GM12878 (cell line): ENCODE results near the gene RTN3. TPM values are rescaled to one million over a fixed set of nuclear protein-coding genes. Genes with fewer than 3 reads are reported as not detected.

Experiments
- ATAC-seq: fragments of 200-7000 bp; cut with Tn5 transposase; 3 replicates; pipeline ENCODE4 v1.9.1; 2020; ENCODE audit warnings: mild to moderate bottlenecking, moderate library complexity
- BruUV-seq: library from RNA; stranded (reverse); fragments of 400-500 nt; replicated peaks from 2 replicates; lab custom pipeline; 2021; lab: Mats Ljungman, UMichigan
- CTCF ChIA-PET: fragments of 300-600 bp; sonication (Branson Sonifier 250); formaldehyde crosslinking; extraction: SDS; loops from one replicate; lab custom pipeline; 2021; ENCODE audit warnings: inconsistent platforms; lab: Yijun Ruan, JAX
- POLR2A ChIA-PET: fragments of 350-600 bp; formaldehyde crosslinking; extraction: SDS; loops from one replicate; lab custom pipeline; 2021; ENCODE audit warnings: inconsistent platforms; lab: Charles Lee
- RAD21 ChIA-PET: fragments of 300-600 bp; sonication (Branson Sonifier 250); formaldehyde crosslinking; loops from one replicate; lab custom pipeline; 2023; ENCODE audit warnings: antibody characterized with exemption; ENCODE audit not compliant: unreplicated experiment; lab: Charles Lee
- SMC1A ChIA-PET: fragments of 300-600 bp; sonication (Branson Sonifier 250); formaldehyde crosslinking; loops from one replicate; lab custom pipeline; 2023; ENCODE audit not compliant: unreplicated experiment, uncharacterized antibody; lab: Charles Lee
- DNase-seq: peaks from one replicate; pipeline ENCODE4 v3.0.0-alpha.2; 2011; ENCODE audit warnings: low read depth, low spot score
- FAIRE-seq: peaks from 3 replicates; lab custom pipeline; 2011; peaks lifted over from hg19 to GRCh38; lab: Jason Lieb, UNC
- H2AFZ ChIP-seq: 2 replicates; pipeline ENCODE4 v1.6.0; 2011; ENCODE audit warnings: low read depth, low read length, control low read depth; ENCODE audit not compliant: control insufficient read depth
- H3K27ac ChIP-seq: 2 replicates; pipeline ENCODE4 v1.5.1; 2011; ENCODE audit warnings: control low read depth; ENCODE audit not compliant: control insufficient read depth, insufficient read depth
- H3K27me3 ChIP-seq, 2 experiments: replicated peaks in 1 of 2; 2 replicates each; pipeline versions ENCODE4 v1.6.0 to v1.6.1; 2011; ENCODE audit warnings: low read length in 1 of 2; ENCODE audit not compliant: control insufficient read depth in 2 of 2, insufficient read depth in 2 of 2
- H3K36me3 ChIP-seq, 2 experiments: 2 replicates each; pipeline ENCODE4 v1.5.1; 2011; ENCODE audit warnings: low read length in 1 of 2; ENCODE audit not compliant: control insufficient read depth in 2 of 2, insufficient read depth in 2 of 2
- H3K4me1 ChIP-seq: 2 replicates; pipeline ENCODE4 v1.6.1; 2011; ENCODE audit warnings: mild to moderate bottlenecking, low read length, moderate library complexity, mixed read lengths; ENCODE audit not compliant: control insufficient read depth, insufficient read depth
- H3K4me2 ChIP-seq: 2 replicates; pipeline ENCODE4 v1.6.0; 2011; ENCODE audit warnings: control low read depth; ENCODE audit not compliant: control insufficient read depth, insufficient read depth
- H3K4me3 ChIP-seq: fragments of 200-600 bp; sonication (generic); 2 replicates; pipeline ENCODE4 v1.5.1; 2016
- H3K79me2 ChIP-seq: 2 replicates; pipeline ENCODE4 v1.6.0; 2011; ENCODE audit warnings: low read length; ENCODE audit not compliant: control insufficient read depth, insufficient read depth
- H3K9ac ChIP-seq: 2 replicates; pipeline ENCODE4 v1.8.0; 2011; ENCODE audit warnings: low read length, control low read depth, mixed read lengths; ENCODE audit not compliant: control insufficient read depth, insufficient read depth
- H3K9me3 ChIP-seq: replicated peaks from 3 replicates; pipeline ENCODE4 v1.5.1; 2011; ENCODE audit warnings: mild to moderate bottlenecking, low read length; ENCODE audit not compliant: control insufficient read depth, insufficient read depth
- H4K20me1 ChIP-seq: 2 replicates; pipeline ENCODE4 v1.6.0; 2011; ENCODE audit not compliant: control insufficient read depth, insufficient read depth
- ATF7 ChIP-seq: fragments of 450-650 bp; IDR thresholded peaks from 2 replicates; pipeline ENCODE4 v1.6.1; 2016; ENCODE audit warnings: low read depth, mild to moderate bottlenecking
- CREB1 ChIP-seq: IDR thresholded peaks from 2 replicates; pipeline ENCODE4 v1.6.1; 2012; ENCODE audit warnings: low read depth, mild to moderate bottlenecking, inconsistent platforms
- ETV6 ChIP-seq, 2 experiments: fragments of 450-650 bp in 1 of 2; IDR thresholded peaks in 1 of 2; conservative IDR thresholded peaks in 1 of 2; 2 replicates each; pipeline ENCODE4 v1.6.1; 2014; ENCODE audit warnings: antibody characterized with exemption in 1 of 2, borderline replicate concordance in 1 of 2, low read depth in 1 of 2, mild to moderate bottlenecking in 1 of 2, moderate library complexity in 1 of 2
- MEF2B ChIP-seq: fragments of 450-650 bp; IDR thresholded peaks from 2 replicates; pipeline ENCODE4 v1.6.1; 2018; ENCODE audit warnings: mild to moderate bottlenecking, moderate library complexity; ENCODE audit not compliant: partially characterized antibody, poor library complexity, severe bottlenecking
- NBN ChIP-seq: fragments of 450-650 bp; IDR thresholded peaks from 2 replicates; pipeline ENCODE4 v1.6.1; 2016
- NFYB ChIP-seq: IDR thresholded peaks from 2 replicates; pipeline ENCODE4 v1.6.1; 2011; ENCODE audit warnings: low read depth, mild to moderate bottlenecking, low read length, improper control_type of control experiment, moderate library complexity; ENCODE audit not compliant: insufficient read depth
- RELA ChIP-seq: fragments of 450-650 bp; IDR thresholded peaks from 2 replicates; pipeline ENCODE4 v1.8.0; 2014; ENCODE audit warnings: borderline replicate concordance; ENCODE audit not compliant: partially characterized antibody
- RUNX3 ChIP-seq: IDR thresholded peaks from 2 replicates; pipeline ENCODE4 v1.6.1; 2012; ENCODE audit warnings: low read length, inconsistent platforms
- SP1 ChIP-seq: IDR thresholded peaks from one replicate; pipeline ENCODE4 v1.6.1; 2011; ENCODE audit warnings: low read depth, low read length
- whole genome bisulfite sequencing: methylation state at CpG from one replicate; pipeline ENCODE4 v1.1.6; 2016; ENCODE audit warnings: low lambda C conversion rate; ENCODE audit not compliant: insufficient replicate concordance, insufficient coverage; ENCODE audit errors: missing lambda C conversion rate; 5-methylcytosine and 5-hydroxymethylcytosine counted together
- in situ Hi-C: fragments of 300-500 bp; cut with MboI; formaldehyde crosslinking; loops from 9 replicates; pipeline ENCODE4 v1.14.3; 2018; ENCODE audit warnings: mixed read lengths
- intact Hi-C: fragments of 100-400 bp; cut with micrococcal nuclease; formaldehyde crosslinking; loops from one replicate; pipeline ENCODE4 v1.14.2; 2022; ENCODE audit not compliant: unreplicated experiment
- polyA plus RNA-seq, 11 experiments: library from polyadenylated mRNA; depleted of rRNA in 4 of 11; unstranded in 6 of 11; stranded (reverse) in 5 of 11; fragments of >200 nt; fragmentation: Nextera tagmentation in 4 of 11; fragmentation: Illumina TruSeq in 1 of 11; extraction: Ambion mirVana in 4 of 11; extraction: Trizol in 1 of 11; gene quantifications; 1 replicate in 1 of 11; 2 replicates in 10 of 11; pipeline versions ENCODE4 v1.2.1 to v1.2.3, GENCODE V29; 2011 to 2016; ENCODE audit warnings: inconsistent platforms in 2 of 11, missing spikeins in 2 of 11, low read depth in 1 of 11
- total RNA-seq, 4 experiments: library from RNA; depleted of rRNA in 3 of 4; stranded (reverse); fragments of >200 nt in 3 of 4; fragmentation: Illumina TruSeq in 1 of 4; extraction: Trizol in 1 of 4; gene quantifications; 2 replicates each; pipeline versions ENCODE4 v1.2.1 to v1.2.3, GENCODE V29; 2013 to 2021

The RTN3 gene
- total and polyA plus RNA-seq, 10 of the 15 experiments (the other 5 are each of a cell fraction or from before 2014, with no cell fraction given): 22.9 to 64.2 (median 47.0) TPM

DNA sequence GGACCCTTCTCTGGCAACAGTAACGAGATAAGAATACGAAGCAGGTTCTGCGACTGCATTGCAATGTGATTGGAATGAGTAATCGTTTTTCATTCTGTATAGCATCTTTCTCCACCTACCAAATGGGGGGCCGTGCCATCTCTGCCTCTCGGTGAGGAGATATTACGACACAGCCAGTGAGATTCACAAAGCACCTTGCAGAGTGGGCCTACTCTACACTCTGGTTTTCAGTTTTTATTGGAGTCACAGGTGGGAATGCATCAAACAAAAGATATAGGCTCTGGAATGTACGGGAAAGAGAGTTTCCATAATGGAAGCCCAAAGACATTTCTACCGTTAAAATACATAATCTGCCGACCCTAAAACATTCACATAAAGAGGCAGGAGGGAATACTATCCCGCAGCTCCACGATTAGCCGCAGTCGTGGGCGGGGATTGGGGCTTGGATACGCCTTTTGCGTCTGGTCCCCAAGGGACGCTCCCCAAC, 423 bp upstream of the RTN3 start:
- H3K36me3 ChIP-seq: no peaks in the 10 kb centered on the region
- peak overlapping the region; percentile 91 for H2AFZ ChIP-seq
- TF ChIP-seq ETV6 (conservative IDR thresholded peaks at IDR 0.05 in 1 of 2, IDR thresholded peaks at IDR 0.05 in 1 of 2; ENCODE audit: borderline replicate concordance in 1 of 2, low read depth in 1 of 2) (no peak), NFYB (0 out of 2 replicates have a peak, but pooled peaks have one; percentile 20), CREB1 (0 out of 2 replicates have a peak, but pooled peaks have one; percentile 27), RELA (peak; percentile 46), MEF2B (peak; percentile 89), RUNX3 (0 out of 2 replicates have a peak, but pooled peaks have one; percentile 19), NBN (no peak), ATF7 (0 out of 2 replicates have a peak, but pooled peaks have one; percentile 8), SP1 (peak; percentile 15)
- no peaks in the 10 kb centered on the region for H3K9me3 ChIP-seq
- H3K27me3 ChIP-seq: no peaks in the 10 kb centered on the region
- ATAC-seq (peak; percentile 10), FAIRE-seq (no peak), DNase-seq (no peak)
- H3K4me3 ChIP-seq: peak overlapping the region; percentile 42; the same call in 1 of the 2 replicates
- no peak overlapping the region for H3K27ac ChIP-seq
- H3K79me2 ChIP-seq: peaks cover 33% of the 10 kb centered on the region
- BruUV-seq: no TSS peak
- in situ Hi-C loops (no loop called here), intact Hi-C loops (loop anchor here (1.0 kb wide), 1 partner anchor 10 kb away; the partner anchor contains the start of gene ATL3)
- H4K20me1 ChIP-seq: no peaks in the 10 kb centered on the region
- H3K4me2 ChIP-seq: peak overlapping the region; percentile 74
- ChIA-PET POLR2A (interaction anchor here (0.8 to 2.6 kb wide), 5 partner anchors 10 to 157 kb away, joined by 3 to 21 read pairs (median 6); partner anchors contain the start of genes ATL3 and MARK2), SMC1A (interaction anchor here (0.9 to 1.2 kb wide), 2 partner anchors 9 to 58 kb away, joined by 3 to 4 read pairs; no protein-coding TSS in a partner anchor), CTCF (interaction anchor here (0.8 to 3.9 kb wide), 4 partner anchors 9 to 87 kb away, joined by 3 to 31 read pairs (median 8); partner anchors contain the start of genes ATL3 and ZFTA), RAD21 (interaction anchor here (1.1 to 2.7 kb wide), 3 partner anchors 8 to 58 kb away, joined by 3 to 20 read pairs (median 7); partner anchors contain the start of gene ATL3)
- peaks cover 10% of the 10 kb centered on the region for H3K4me1 ChIP-seq
- WGBS: 1% methylated on average over 18 of the region's 18 CpGs
- peak overlapping the region; percentile 14; the same call in 1 of the 2 replicates for H3K9ac ChIP-seq
